IgD-negative memory B cell (primary cell): Measurements from ENCODE around the gene PCDHGB3. TPM values are rescaled to one million over a fixed set of nuclear protein-coding genes. Genes with fewer than 3 reads are reported as not detected.
"Not testable (repeated sequence)": the region's sequence is repeated elsewhere in the genome, so short reads cannot be mapped to it uniquely, and the experiment has no call there.

Experiments
- H3K27ac Mint-ChIP-seq, 3 donors: one replicate each; pipeline ENCODE4 v1.8.0; 2020 to 2022; ENCODE audit warnings: mild to moderate bottlenecking in 3 of 3, mixed read lengths in 3 of 3, moderate library complexity in 1 of 3
- H3K27me3 Mint-ChIP-seq: one replicate; pipeline ENCODE4 v1.8.0; 2021; ENCODE audit warnings: mixed read lengths
- H3K36me3 Mint-ChIP-seq: one replicate; pipeline ENCODE4 v1.8.0; 2020; ENCODE audit warnings: mild to moderate bottlenecking, mixed read lengths
- H3K4me1 Mint-ChIP-seq, 3 donors: one replicate each; pipeline ENCODE4 v1.8.0; 2020 to 2022; ENCODE audit warnings: mixed read lengths in 3 of 3, mild to moderate bottlenecking in 1 of 3
- H3K4me3 Mint-ChIP-seq, 4 donors: one replicate each; pipeline ENCODE4 v1.8.0; 2020 to 2022; ENCODE audit warnings: mild to moderate bottlenecking in 4 of 4, mixed read lengths in 4 of 4, moderate library complexity in 3 of 4
- H3K9me3 Mint-ChIP-seq, 3 donors: one replicate each; pipeline ENCODE4 v1.8.0; 2020 to 2021; ENCODE audit warnings: mixed read lengths in 3 of 3, mild to moderate bottlenecking in 1 of 3
- polyA plus RNA-seq: library from polyadenylated mRNA; unstranded; fragments of 300-500 nt; fragmentation: Illumina TruSeq; gene quantifications from one replicate; pipeline ENCODE4 v1.2.3, GENCODE V29; 2021

The PCDHGB3 gene
- polyA plus RNA-seq, 1 donor from 2014 or later, result not detected

- Mint-ChIP-seq H3K36me3 (peaks cover 7% of the 10 kb centered on the region), H3K4me1 (peaks cover 2 to 5% (median 4%) of the 10 kb centered on the region in 3 donors), H3K27ac (no peak overlapping the region), H3K9me3 (peaks cover 6 to 17% (median 11%) of the 10 kb centered on the region in 3 donors), H3K4me3 (peak overlapping the region in 2 of 4 donors; percentile 15 to 55), H3K27me3 (peaks cover 23% of the 10 kb centered on the region)
These were observed 1.8 kb downstream of the PCDHGB3 start for GRCh38 chr5:141371572-141372475.

GRCh38 chr5:141373673-141374317 lies 3.8 kb downstream of the PCDHGB3 start, which contains the start of gene PCDHGA6:
PCDHGA6 (plus strand) TSS chr5:141373891; CDS start chr5:141374084, 193 bp downstream.
- Mint-ChIP-seq H3K27ac (peak within 1 kb of the TSS in 1 of 3 donors; percentile 65), H3K36me3 (peaks cover 7% of the 10 kb centered on the region), H3K4me3 (peak within 1 kb of the TSS in 3 of 4 donors; percentile 27 to 79 (median 63)), H3K4me1 (peaks cover 2 to 5% (median 4%) of the 10 kb centered on the region in 3 donors), H3K27me3 (peaks cover 21% of the 10 kb centered on the region), H3K9me3 (peaks cover 6 to 15% (median 11%) of the 10 kb centered on the region in 3 donors)

- Mint-ChIP-seq H3K4me1 (peaks cover 2 to 5% (median 4%) of the 10 kb centered on the region in 3 donors), H3K4me3 (peak overlapping the region in 1 of 4 donors; percentile 27), H3K27me3 (peaks cover 22% of the 10 kb centered on the region), H3K27ac (no peak overlapping the region), H3K36me3 (peaks cover 7% of the 10 kb centered on the region), H3K9me3 (peaks cover 8 to 15% (median 11%) of the 10 kb centered on the region in 3 donors)
These were observed 4.6 kb downstream of the PCDHGB3 start for GRCh38 chr5:141374627-141375026.

GRCh38 chr5:141375444-141376155 lies 5.6 kb downstream of the PCDHGB3 start:
- H3K9me3 Mint-ChIP-seq, result peaks cover 8 to 15% (median 11%) of the 10 kb centered on the region in 3 donors
- H3K27ac Mint-ChIP-seq, result not testable (repeated sequence)

GRCh38 chr5:141382469-141383294 lies 12.6 kb downstream of the PCDHGB3 start, which contains the start of gene PCDHGA7:
PCDHGA7 (plus strand) TSS chr5:141382742; CDS start chr5:141382900, 158 bp downstream.
- peak within 1 kb of the TSS; percentile 81 to 94 (median 90) for H3K4me3 Mint-ChIP-seq
- peaks cover 0 to 2% (median 2%) of the 10 kb centered on the region in 3 donors for H3K4me1 Mint-ChIP-seq
- peak within 1 kb of the TSS in 2 of 3 donors; percentile 19 to 76 for H3K27ac Mint-ChIP-seq
- H3K36me3 Mint-ChIP-seq, result peaks cover 1% of the 10 kb centered on the region
- peaks cover 4 to 15% (median 8%) of the 10 kb centered on the region in 3 donors for H3K9me3 Mint-ChIP-seq
- peaks cover 26% of the 10 kb centered on the region for H3K27me3 Mint-ChIP-seq

More at GRCh38 chr5:141375444-141376155, 5.6 kb downstream of the PCDHGB3 start:
- H3K27me3 Mint-ChIP-seq, result peaks cover 22% of the 10 kb centered on the region
- not testable (repeated sequence) for H3K36me3 Mint-ChIP-seq, H3K4me3 Mint-ChIP-seq, H3K4me1 Mint-ChIP-seq

- H3K36me3 Mint-ChIP-seq, result peaks cover 1% of the 10 kb centered on the region
- H3K4me1 Mint-ChIP-seq, result peaks cover 0 to 2% (median 2%) of the 10 kb centered on the region in 3 donors
- peaks cover 4 to 16% (median 8%) of the 10 kb centered on the region in 3 donors for H3K9me3 Mint-ChIP-seq
- peak overlapping the region in 1 of 3 donors; percentile 31 for H3K27ac Mint-ChIP-seq
- H3K27me3 Mint-ChIP-seq, result peaks cover 26% of the 10 kb centered on the region
- peak overlapping the region in 2 of 4 donors; percentile 81 to 92 for H3K4me3 Mint-ChIP-seq
These were observed 13.3 kb downstream of the PCDHGB3 start for GRCh38 chr5:141383345-141383744.

GRCh38 chr5:141384471-141385267 lies 14.6 kb downstream of the PCDHGB3 start:
- H3K36me3 Mint-ChIP-seq, result peaks cover 1% of the 10 kb centered on the region
- peaks cover 0 to 4% (median 2%) of the 10 kb centered on the region in 3 donors for H3K4me1 Mint-ChIP-seq
- H3K9me3 Mint-ChIP-seq, result peaks cover 4 to 23% (median 8%) of the 10 kb centered on the region in 3 donors
- H3K27me3 Mint-ChIP-seq, result peaks cover 28% of the 10 kb centered on the region
- H3K4me3 Mint-ChIP-seq, result no peak overlapping the region
- H3K27ac Mint-ChIP-seq, result no peak overlapping the region

- peaks cover 8 to 33% (median 9%) of the 10 kb centered on the region in 3 donors for H3K9me3 Mint-ChIP-seq
These were observed 17.7 kb downstream of the PCDHGB3 start, which contains the start of gene PCDHGB4 for GRCh38 chr5:141387557-141388311. PCDHGB4 (plus strand) TSS chr5:141387698; CDS start chr5:141387885, 187 bp downstream.

GRCh38 chr5:141388661-141389060 lies 18.6 kb downstream of the PCDHGB3 start:
- Mint-ChIP-seq H3K4me1 (peaks cover 0 to 4% (median 2%) of the 10 kb centered on the region in 3 donors), H3K36me3 (peaks cover 3% of the 10 kb centered on the region), H3K27ac (peak overlapping the region in 2 of 3 donors; percentile 16 to 48), H3K27me3 (peaks cover 29% of the 10 kb centered on the region), H3K9me3 (peaks cover 10 to 36% (median 11%) of the 10 kb centered on the region in 3 donors), H3K4me3 (no peak overlapping the region)

More at GRCh38 chr5:141387557-141388311, 17.7 kb downstream of the PCDHGB3 start, which contains the start of gene PCDHGB4:
- not testable (repeated sequence) for H3K4me1 Mint-ChIP-seq, H3K36me3 Mint-ChIP-seq
- peaks cover 37% of the 10 kb centered on the region for H3K27me3 Mint-ChIP-seq
- H3K27ac Mint-ChIP-seq, result peak within 1 kb of the TSS in 2 of 3 donors; percentile 16 to 67
- peak within 1 kb of the TSS; percentile 43 to 83 (median 60) for H3K4me3 Mint-ChIP-seq

- peak overlapping the region in 2 of 3 donors; percentile 16 to 57 for H3K27ac Mint-ChIP-seq
- H3K36me3 Mint-ChIP-seq, result peaks cover 3% of the 10 kb centered on the region
- H3K4me1 Mint-ChIP-seq, result peaks cover 0 to 4% (median 2%) of the 10 kb centered on the region in 3 donors
- peaks cover 32% of the 10 kb centered on the region for H3K27me3 Mint-ChIP-seq
- peaks cover 10 to 41% (median 13%) of the 10 kb centered on the region in 3 donors for H3K9me3 Mint-ChIP-seq
- peak overlapping the region in 1 of 4 donors; percentile 84 for H3K4me3 Mint-ChIP-seq
These were observed 19.4 kb downstream of the PCDHGB3 start for GRCh38 chr5:141389153-141390042.

- Mint-ChIP-seq H3K27me3 (peaks cover 32% of the 10 kb centered on the region), H3K27ac (peak within 1 kb of the TSS in 2 of 3 donors; percentile 53 to 76), H3K4me3 (no peak within 1 kb of the TSS), H3K9me3 (peaks cover 10 to 27% (median 22%) of the 10 kb centered on the region in 3 donors), H3K36me3 (peaks cover 3% of the 10 kb centered on the region), H3K4me1 (peaks cover 0 to 4% (median 2%) of the 10 kb centered on the region in 3 donors)
These were observed 22.6 kb downstream of the PCDHGB3 start, which contains the start of gene PCDHGA8 for GRCh38 chr5:141392429-141393198. PCDHGA8 (plus strand) TSS chr5:141392633; CDS start chr5:141392814, 181 bp downstream.
